ENCODE data around the gene ACADS.

The ACADS gene, protein sequence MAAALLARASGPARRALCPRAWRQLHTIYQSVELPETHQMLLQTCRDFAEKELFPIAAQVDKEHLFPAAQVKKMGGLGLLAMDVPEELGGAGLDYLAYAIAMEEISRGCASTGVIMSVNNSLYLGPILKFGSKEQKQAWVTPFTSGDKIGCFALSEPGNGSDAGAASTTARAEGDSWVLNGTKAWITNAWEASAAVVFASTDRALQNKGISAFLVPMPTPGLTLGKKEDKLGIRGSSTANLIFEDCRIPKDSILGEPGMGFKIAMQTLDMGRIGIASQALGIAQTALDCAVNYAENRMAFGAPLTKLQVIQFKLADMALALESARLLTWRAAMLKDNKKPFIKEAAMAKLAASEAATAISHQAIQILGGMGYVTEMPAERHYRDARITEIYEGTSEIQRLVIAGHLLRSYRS

GRCh38 chr12:120725659-120726509 is at the start of gene ACADS:
TSS of gene ACADS (plus strand) at chr12:120725826. CDS start at chr12:120725886, 60 bp downstream.
- DNase-seq = peak; percentile 94

DNA sequence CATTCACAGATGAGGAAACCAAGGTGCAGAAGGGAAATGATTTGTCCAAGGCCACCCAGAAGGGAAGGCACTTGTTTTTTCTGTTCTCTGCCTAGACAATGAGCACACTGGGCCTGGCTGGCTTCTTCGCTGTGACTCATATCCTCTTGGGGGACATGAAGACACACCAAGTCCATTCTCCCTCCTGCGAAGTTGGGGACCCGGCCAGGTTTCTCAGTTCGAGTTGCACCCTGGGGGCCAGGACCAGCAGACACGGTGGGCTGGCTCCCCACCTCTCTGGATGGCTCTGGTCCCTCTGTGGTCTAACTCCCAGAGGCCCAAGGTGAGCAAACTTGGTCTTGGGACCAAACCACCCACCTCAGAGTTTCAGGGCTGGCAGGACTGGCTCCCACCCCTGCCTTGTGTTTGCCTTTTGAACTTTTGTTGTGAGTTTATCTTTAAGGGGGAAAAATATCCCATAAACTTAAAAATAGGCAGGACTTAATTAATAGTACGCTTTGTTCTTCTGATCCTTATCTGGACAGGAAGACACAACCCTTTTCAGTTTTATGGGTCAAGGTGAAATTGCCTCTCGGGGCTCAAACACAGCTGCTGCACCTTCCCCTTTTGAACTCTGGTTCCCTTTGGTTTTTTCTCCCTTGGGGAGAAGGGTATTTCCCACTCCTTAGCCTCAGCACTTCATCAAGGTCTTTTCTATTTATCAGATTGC is 47.7 kb upstream of the ACADS start:
- DNase-seq = no peak

- no peak for DNase-seq
Measured at GRCh38 chr12:120678572-120678971, 47.1 kb upstream of the ACADS start.

DNA sequence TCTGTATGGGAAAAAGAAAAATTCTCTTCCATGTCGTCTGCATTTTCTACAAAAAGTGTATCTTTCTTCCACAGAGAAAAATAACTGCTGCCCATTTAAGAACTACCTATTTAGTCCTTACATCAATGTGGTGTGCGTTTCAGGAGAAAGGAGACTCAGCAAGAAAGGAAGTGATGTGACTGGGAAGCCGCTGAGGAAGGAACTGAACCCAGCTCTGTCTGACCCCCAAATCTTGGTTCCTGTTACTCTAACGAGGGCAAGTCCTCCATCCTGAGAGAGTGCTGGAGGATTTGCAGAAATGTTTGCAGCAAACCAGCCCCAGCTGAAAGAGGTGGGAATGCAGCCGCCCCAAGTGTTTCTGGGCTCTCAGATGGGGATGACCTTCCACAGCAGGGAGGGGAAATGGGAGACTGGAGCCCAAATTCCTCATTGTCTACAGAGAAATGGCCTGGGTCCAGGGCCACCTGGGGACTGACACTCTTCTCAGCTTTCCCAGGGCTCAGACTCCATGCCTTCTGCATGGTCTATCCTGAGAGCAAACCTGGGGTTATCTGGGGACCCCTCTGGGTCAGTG is 45.4 kb upstream of the ACADS start:
- no peak for DNase-seq

DNA sequence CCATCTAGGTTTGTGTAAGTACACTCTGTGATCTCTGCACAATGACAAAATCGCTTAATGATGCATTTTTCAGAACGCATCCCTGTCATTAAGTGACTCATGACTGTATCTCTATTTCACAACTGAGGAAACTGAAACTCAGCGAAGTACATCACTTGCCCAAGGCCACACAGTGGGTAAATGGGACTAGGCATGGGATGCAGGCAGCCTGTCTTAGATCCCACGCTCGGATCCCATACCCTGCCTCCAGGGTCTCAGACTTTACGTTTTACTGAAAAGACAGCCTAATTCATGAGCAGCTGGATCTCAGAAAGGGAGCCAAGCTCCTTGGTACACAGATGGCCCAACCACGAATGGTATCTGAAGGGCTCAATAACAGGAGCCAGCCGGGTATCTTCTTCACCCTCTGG is 41.1 kb upstream of the ACADS start:
- DNase-seq = no peak

DNA sequence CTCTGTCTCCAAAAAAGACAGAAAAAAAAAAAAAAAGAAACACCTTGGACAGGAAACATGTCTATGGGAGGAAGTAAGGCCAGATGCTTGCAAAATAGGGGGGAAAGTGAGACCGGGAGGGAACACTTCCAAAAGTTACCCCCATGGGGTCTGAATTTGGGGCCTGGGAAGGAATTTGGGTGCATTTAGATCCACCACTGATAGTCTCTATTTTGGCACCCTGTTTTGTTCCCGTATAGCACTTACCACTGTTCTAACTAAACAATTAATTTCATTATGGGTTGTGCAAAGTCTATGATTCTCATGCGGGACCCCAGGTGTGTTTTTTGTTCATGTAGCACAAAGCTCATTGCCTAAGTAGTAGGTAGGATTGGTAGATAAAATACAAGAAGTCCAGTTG is 40.1 kb upstream of the ACADS start:
- DNase-seq = no peak

DNA sequence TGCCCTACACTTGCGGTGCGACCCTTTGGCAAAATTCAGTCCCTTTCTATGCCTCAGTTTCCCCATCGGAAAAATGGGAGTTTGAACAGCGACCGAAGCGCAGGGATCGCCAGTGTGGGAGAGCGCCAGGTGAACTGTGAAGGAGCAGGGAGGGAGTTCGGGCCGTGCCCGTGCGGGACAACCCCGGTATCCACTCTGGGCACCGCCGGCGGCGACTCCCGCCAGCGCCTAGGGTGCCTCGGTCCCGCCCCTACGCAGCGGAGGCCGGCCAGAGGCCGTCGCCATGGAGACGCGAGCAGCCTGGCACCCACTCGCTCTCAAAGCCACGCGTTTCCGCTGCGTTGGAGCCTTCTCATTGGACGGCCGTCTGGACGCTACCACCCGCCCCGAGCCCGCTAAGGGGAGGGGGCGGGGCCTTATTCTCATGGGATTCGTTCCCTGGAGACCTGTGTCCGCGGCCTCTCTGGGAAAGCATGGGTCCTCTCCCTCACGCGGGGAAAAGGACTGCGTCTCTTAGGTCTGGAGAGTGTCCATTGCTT is 39.4 kb upstream of the ACADS start:
- peak; percentile 99 for DNase-seq

DNA sequence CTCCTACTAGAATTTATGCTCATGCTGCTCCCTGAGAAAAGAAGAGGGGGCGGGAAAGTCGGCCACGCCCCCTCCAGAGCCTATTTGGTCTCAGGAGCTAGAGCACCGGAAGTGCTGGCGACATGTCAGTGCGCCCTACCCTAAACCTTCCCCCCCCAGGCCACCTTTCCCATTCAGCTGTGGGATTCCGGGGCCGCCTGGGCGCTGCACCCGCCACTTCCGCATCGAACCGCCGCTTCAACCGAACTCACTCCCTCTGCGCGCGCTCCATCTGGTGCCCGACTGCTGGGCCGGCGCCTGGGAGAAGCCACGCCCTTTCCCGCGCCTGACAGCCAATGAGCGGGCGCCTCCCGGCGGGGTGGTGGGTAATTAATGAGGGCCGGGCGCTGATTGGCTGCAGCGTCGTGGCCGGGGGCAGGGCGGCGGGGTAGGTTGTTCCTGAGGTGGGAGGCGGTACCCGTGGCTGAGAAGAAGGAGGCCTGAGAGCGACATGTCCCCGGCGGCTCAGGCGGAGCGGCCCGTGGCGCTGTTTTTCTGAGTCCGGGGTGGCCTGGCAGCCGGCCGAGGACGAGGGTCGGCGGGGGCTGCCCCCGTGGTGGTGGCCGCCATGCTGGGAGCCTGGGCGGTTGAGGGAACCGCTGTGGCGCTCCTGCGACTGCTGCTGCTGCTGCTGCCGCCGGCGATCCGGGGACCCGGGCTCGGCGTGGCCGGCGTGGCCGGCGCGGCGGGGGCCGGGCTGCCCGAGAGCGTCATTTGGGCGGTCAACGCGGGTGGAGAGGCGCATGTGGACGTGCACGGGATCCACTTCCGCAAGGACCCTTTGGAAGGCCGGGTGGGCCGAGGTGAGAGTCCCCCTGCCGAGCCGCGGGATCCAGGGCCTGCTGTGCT is 38.7 kb upstream of the ACADS start, which contains the start of gene MLEC:
Gene MLEC, plus strand, starts transcription at position 460 of the 888 bp plus-strand sequence. Its CDS starts 148 bp downstream, at position 608.
- peak; percentile 100 for DNase-seq

DNA sequence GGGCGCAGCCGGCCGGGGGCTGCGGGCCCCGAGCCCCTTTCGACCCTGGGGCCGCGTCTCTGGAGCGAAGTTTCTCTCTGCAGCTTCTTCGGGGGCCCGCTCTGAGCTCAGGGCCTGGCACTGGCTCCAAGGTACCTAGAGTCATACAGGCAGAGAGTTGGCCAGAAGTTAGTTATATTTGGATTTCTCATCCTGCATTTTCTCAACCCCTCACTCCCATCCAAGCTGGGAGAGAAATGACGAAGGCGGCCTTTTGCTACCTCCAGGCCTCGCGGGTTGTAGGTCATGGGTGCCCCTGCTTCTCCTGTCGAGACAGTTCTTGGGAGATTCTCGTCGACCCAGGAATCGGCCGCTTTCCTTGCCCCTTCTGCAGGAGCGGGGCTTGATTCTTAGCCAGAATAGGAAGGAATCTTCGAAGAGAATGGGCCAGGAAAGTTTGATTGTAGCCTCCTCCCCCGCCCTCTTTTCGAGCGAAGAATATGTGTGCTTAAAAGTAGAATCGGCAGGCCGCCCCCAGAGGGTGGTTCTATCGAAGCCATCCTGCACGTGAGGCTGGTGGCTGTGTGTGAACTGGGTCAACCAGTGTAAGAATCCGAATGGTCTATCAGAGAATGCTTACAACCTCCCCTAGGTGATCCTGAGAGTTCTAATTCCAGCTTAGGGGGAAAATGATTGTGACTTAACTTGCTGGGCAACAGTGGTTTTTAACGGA is 37.9 kb upstream of the ACADS start:
- DNase-seq = peak; percentile 54

DNA sequence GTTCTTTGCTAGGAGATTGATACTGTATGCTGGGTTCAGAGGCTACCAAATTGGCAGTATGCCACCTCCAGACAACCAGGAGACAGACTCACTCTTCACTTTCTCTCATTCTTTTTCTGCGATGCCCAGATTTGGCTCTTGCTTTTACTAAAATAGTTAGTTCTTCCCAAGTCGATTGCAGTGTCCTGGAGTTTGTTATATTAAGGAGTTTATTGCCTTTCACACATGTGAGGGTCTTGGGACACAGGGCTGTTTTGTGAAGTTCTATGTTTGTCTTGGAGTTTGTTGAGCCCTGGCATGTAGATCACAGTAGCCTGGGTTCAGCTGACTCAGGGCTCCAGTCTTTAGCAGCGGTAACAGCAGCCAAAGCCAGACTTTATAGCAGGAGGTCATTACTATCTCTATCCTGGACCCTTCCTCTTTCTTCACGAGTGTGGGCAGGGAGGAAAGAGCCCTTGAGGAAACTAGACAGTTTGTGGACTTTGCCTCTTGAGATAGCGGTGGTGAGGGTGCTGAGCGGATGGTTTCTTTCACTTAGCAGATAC is 37.0 kb upstream of the ACADS start:
- no peak for DNase-seq

DNA sequence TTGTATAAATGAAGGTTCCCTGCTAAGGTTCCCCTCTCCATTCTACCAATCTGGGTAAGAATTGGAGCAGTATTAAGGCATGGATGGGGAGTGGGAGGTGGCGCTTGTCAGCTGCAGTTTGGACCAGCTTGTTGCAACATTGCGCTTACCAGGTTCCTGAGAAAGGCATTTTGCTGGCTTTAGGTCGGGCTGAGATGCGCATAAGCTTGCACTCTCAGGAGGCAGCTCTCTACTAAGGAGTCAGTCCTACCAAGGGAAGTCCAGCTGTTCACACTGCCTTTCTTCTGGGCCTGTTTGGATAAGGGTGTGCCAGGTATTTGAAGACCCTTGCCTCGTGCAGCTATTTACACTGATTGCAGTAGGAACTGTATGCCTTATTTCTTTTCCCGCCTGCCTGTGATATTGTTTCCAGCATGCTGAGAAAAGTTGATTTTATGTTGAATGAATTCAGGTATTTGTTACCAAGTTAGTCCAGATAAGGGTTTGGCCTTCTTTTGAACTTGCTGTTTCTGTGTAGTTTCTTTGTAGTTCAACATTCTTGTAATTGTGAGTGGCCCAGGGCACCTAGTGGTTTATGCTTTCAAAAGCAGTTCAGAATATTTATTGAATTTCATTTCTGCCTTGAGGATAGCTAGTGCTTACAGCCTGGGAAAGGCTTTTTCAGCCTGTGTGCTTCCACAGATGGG is 36.1 kb upstream of the ACADS start:
- DNase-seq = no peak

DNA sequence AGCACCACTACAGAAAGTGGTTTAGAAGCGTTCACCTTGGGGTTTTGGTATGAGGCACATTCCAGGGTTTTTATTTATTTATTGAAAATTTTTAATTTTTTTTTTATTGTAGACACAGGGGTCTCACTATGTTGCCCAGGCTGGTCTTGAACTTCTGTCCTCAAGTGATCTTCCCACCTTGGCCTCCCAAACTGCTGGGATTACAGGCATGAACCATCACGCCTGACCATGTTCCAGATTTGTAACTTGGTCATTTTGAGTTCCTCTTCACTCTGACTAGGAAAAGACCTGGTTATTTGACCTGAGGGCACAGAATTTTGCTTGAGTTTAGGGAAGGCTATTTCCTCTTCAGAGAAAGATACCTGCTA is 35.6 kb upstream of the ACADS start:
- no peak for DNase-seq

GRCh38 chr12:120690978-120691377 is 34.6 kb upstream of the ACADS start:
- no peak for DNase-seq

DNA sequence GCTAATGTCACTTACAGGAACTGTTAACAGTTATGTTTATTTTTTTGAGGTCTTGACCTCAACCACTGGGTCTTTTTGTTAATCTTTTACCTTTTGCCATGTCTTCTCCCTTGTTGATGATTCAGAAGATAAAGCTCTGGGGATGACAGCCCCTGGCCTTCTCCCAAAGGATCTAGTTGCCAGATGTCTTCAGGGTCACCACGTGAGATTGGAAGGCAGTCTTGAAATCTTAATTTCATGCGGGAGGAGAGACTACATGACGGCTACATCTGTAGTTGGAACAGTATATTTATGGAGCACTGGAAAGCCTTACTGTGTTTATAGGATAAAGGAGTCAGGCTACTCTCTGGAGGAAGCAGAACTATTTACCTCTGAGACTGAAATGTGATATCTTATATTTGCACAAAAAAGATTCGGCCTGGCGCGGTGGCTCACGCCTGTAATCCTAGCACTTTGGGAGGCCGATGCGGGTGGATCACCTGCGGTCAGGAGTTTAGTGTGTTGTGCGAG is 33.0 kb upstream of the ACADS start:
- no peak for DNase-seq

DNA sequence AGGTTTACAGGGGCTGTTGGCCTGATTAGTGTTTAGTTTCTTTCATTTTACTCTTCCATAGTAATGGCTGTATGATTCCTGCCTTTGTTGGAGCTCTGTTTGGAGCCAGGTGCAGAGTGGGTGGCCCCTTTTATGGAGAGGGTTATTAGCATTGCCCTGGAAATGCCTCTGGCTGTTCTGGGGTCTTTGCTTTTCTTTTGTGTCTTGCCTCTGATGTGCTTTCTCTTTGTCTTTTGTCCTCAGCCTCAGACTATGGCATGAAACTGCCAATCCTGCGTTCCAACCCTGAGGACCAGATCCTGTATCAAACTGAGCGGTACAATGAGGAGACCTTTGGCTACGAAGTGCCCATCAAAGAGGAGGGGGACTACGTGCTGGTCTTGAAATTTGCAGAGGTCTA is 31.8 kb upstream of the ACADS start:
- peak; percentile 77 for DNase-seq

- no peak for DNase-seq
Measured at GRCh38 chr12:120696626-120697025, 29.0 kb upstream of the ACADS start.

- DNase-seq = no peak
Measured at GRCh38 chr12:120697344-120697743, 28.3 kb upstream of the ACADS start.

DNA sequence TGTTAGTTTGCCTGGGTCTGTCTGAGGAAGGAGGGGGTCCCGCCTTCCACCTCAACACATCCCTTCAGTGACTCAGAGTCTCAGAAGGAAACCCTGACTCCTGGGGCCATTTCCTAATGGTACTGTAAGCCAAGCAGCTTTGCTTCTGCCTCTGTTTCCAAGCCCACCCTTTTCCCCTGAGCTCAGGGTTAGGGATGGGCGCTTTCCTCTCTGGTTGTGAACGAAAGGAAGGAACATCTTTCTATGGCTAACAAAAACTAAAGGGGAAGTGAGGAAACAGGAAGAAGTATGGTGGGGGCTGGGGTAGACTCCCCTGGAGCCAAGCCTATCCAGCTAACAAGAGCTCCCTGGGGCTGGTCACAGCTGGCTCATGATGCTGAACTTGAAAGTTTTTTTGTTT is 27.0 kb upstream of the ACADS start:
- DNase-seq = no peak

GRCh38 chr12:120699553-120699952 is 26.1 kb upstream of the ACADS start:
- no peak for DNase-seq

GRCh38 chr12:120700886-120701285 is 24.7 kb upstream of the ACADS start:
- no peak for DNase-seq
